NK-92 treated with Interleukin-12 subunit alpha and Interleukin-12 subunit beta, amount 100 ng/mL, for 24 hours (cell line): ENCODE results near the gene PRKAG2.
"Not testable (repeated sequence)": the region's sequence is repeated elsewhere in the genome, so short reads cannot be mapped to it uniquely, and the experiment has no call there.

Experiments used
- DNase-seq: peaks from one replicate; lab custom pipeline; 2025; lab: John Stamatoyannopoulos, UW

The PRKAG2 gene

GRCh38 chr7:151767557-151767956, 109.4 kb downstream of the PRKAG2 start:
- DNase-seq, result no peak

GRCh38 chr7:151764056-151764920, 112.6 kb downstream of the PRKAG2 start:
- no peak for DNase-seq

GRCh38 chr7:151763420-151763984, 113.4 kb downstream of the PRKAG2 start:
- no peak for DNase-seq

- DNase-seq, result no peak
Measured at GRCh38 chr7:151762583-151763245, 114.2 kb downstream of the PRKAG2 start.

- no peak for DNase-seq
Measured at GRCh38 chr7:151761957-151762356, 115.0 kb downstream of the PRKAG2 start.

GRCh38 chr7:151761231-151761630, 115.7 kb downstream of the PRKAG2 start:
- DNase-seq, result no peak

- DNase-seq, result peak; percentile 48
Measured at GRCh38 chr7:151759591-151760042, 117.3 kb downstream of the PRKAG2 start.

GRCh38 chr7:151758622-151759540, 118.0 kb downstream of the PRKAG2 start:
- no peak for DNase-seq

- no peak for DNase-seq
Measured at GRCh38 chr7:151757274-151757673, 119.6 kb downstream of the PRKAG2 start.

- DNase-seq, result no peak
Measured at GRCh38 chr7:151756866-151757265, 120.0 kb downstream of the PRKAG2 start.

- no peak for DNase-seq
Measured at GRCh38 chr7:151756076-151756731, 120.7 kb downstream of the PRKAG2 start.

GRCh38 chr7:151755131-151755801, 121.6 kb downstream of the PRKAG2 start:
- no peak for DNase-seq

- DNase-seq, result no peak
Measured at GRCh38 chr7:151754688-151755130, 122.2 kb downstream of the PRKAG2 start.

GRCh38 chr7:151754142-151754590, 122.7 kb downstream of the PRKAG2 start:
- DNase-seq, result peak; percentile 13

GRCh38 chr7:151752816-151753595, 123.9 kb downstream of the PRKAG2 start:
- no peak for DNase-seq

GRCh38 chr7:151752037-151752436, 124.9 kb downstream of the PRKAG2 start:
- DNase-seq, result no peak

GRCh38 chr7:151748733-151749132, 128.2 kb downstream of the PRKAG2 start:
- DNase-seq, result no peak

GRCh38 chr7:151748021-151748420, 128.9 kb downstream of the PRKAG2 start:
- DNase-seq, result not testable (repeated sequence)

GRCh38 chr7:151745706-151746105, 131.2 kb downstream of the PRKAG2 start:
- DNase-seq, result no peak
